GM21526 (cell line): ENCODE results near the gene CPN2.

ENCODE experiments used
- ATAC-seq: cut with Tn5 transposase; IDR thresholded peaks from one replicate; pipeline ENCODE4 v1.9.1; 2021; ENCODE audit warnings: moderate library complexity; ENCODE audit not compliant: unreplicated experiment, low FRiP score

The CPN2 gene

DNA sequence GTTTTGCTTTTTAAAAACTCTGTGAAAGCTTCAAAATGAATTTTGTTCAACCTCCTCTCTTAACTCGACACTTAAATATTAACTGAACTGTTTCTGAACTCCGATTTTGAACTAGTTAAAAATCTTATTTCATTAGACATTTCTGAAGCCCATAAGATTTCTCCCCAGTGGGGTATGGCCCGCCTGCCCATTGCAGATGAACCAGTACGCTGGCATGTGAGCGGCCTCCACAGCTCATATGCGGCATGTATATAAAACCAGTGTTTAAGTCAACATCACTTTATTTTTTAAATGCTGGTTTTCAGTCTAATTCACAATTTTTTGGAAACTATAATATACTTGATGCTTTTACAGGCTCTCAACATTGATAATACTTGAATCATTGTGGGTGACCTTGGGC, 50.2 kb downstream of the CPN2 start:
- ATAC-seq, result no peak

DNA sequence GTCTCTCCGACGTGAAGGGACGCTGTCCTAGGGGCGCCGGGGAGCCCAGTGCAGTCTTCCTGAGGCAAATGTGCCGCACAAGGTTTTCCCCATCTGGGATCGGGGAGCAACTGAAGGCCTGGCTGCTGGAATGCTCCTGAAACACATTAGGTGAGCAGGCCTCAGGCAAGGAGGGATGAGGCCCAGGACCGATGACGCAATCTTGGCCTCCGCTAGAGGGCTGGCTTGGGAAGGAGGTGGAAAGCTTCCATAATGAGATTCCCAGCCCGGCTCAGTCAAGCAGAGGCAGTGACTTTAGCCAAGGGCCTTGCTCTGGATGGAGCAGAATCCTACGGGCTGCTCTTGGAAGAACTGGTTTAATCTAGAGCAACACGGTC, 50.8 kb downstream of the CPN2 start:
- no peak for ATAC-seq

DNA sequence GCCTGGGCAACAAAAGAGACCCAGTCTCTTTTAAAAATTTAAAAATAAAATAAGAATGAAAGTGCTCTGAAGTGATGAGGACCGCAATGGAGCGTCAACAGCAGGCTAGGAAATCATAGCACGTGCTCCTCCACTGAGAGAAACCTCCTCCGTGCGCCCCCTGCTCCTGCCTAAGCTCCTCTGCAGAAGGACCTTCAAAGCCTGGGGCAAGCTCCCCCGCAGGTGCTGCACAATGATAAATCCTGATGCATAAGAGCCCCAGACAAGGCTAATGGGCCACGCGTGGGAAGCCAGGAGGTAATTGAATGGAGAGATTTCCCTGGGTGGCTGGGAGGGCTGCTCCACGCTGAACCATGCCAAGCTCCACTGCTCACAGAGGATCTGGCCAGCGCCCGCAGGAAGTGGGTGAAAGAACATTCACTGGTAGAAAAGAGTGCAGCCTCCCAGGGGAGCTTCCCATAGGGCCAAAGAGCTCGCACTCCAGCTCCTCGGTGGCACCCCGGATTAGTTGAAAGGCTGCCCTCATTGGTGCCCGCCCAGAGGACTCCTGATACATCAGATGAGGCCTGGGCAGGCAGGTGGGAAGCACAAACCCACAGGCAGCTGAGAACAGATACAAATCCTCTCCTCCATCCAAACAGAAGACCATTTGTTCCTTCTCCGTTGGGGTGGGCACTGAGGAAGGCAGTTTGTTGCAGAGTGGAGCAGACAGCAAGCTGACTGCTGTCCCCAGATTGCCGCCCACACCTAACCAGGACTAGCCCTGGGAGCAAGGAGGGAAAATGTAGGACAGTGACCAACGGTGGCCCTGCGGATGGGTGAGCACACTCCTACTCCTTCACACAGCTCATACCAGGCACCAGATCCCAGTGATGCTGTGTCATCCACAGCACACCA, 52.5 kb downstream of the CPN2 start:
- no peak for ATAC-seq

DNA sequence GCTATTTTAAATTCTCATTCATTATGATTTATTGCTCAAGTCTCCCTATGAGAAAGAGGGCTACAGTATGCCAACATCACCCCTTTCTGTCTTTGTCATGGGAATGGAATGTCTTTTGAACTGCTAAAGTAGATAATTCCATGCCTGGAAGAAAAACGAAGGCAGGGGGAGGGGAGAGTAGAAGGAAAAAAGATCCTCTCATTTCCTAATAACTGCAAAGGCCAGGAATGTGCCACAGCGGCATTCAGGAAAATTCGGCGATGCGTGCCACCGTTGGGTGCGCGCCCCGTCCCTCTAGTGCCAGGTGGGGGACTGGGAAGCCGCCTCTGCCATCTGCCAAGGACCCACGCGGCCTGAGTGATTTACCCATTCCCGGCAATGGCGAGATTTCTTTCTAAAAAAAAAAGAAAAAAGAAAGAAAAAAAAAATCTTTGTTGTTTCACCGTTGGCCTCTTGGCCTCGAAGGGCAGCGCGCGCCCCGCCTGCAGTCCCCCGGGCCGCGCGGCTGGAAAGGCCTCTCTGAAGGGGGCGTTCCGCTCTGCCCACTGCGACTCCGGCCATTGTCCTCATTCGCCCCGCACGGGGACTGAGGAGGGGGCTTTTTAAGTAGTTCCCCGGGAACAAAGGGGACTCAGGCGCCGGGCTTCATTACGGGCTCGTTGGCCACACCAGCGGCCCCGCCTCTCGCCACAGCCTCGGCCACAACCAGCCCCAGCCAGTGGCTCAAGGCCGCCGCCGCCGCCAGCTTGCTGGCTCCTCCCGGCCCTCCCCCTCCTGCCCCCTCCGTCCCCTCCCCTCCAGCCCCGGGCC, 54.5 kb downstream of the CPN2 start:
- ATAC-seq, result no peak

- no peak for ATAC-seq
These were observed 56.3 kb downstream of the CPN2 start for GRCh38 chr3:194294895-194295214.

GRCh38 chr3:194294199-194294894, 56.8 kb downstream of the CPN2 start:
- no peak for ATAC-seq

DNA sequence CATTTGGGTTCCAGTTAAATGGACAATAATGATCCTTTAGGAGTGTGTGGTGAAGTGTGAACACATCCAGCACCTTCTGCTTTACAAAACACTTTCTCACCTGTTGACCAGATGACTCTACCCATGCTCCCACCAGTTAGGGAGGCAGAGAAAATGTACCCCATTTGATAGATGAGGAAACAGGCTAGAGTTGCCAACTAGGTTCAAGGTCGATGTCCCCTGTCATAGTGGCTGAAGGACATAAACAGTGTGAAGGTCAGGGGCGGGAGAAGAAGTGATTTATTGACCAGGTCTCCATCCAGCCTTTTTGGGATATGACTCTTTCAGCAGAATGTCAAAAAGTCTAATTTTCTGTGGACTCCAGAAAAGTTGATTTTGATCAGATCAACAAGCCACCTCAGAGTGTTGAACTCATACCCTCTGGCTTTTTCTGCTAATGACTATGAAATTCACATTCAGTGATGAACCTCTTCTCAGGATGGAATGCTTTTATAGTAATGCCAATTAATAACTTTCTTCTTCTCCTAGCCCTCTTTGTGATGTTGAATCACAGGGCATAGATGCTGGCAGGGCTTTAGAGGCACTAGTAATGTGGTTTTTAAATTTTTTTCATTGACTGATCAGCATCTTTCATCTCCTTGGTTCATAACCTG, 57.5 kb downstream of the CPN2 start:
- no peak for ATAC-seq

DNA sequence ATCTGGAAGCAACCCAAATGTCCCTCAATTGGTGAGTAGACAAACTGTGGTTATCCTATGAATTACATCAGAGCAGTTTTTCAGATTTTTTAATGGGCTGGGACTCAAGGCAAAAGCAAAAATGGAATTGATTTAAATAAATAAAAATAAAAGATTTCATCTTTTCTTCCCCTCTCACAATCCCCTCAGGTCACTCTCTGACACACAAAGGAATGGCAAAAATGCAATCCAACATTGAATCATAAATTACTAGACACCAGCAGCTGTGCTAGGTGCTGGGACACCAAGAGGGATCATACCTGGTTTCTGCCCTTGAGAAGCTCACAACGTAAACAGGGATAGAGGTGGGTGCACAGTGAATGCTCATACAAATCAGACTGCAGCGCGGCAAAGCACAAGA, 58.8 kb downstream of the CPN2 start:
- no peak for ATAC-seq
